ENCODE data around the gene JPH4. TPM values are rescaled to one million over a fixed set of nuclear protein-coding genes. Genes with fewer than 3 reads are reported as not detected.

The JPH4 gene
- total RNA-seq, 4 donors from 2014 or later, result 0.19 to 2.0 (median 1.2) TPM

DNA sequence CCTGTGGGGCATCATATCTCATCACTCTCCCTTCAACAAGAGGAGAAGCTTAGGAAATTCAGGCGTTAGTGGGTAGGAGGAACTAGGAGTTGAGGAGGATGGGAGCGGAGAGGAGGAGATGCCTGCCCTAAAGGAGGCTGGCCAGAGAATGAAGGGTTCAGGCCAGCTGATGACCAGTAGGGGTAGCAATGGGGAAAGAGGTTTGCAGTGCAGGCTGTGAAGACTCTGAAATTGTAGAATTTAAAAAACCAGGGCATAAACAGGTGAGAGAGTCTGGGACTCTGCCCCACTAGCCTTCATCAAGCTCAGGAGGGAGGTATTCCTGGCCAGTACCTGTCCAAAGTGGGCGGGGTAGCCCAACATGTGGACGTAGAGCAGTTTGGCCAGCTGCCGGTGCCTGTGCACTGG lies 11.8 kb downstream of the JPH4 start:
- TF ChIP-seq, protein P1, sequence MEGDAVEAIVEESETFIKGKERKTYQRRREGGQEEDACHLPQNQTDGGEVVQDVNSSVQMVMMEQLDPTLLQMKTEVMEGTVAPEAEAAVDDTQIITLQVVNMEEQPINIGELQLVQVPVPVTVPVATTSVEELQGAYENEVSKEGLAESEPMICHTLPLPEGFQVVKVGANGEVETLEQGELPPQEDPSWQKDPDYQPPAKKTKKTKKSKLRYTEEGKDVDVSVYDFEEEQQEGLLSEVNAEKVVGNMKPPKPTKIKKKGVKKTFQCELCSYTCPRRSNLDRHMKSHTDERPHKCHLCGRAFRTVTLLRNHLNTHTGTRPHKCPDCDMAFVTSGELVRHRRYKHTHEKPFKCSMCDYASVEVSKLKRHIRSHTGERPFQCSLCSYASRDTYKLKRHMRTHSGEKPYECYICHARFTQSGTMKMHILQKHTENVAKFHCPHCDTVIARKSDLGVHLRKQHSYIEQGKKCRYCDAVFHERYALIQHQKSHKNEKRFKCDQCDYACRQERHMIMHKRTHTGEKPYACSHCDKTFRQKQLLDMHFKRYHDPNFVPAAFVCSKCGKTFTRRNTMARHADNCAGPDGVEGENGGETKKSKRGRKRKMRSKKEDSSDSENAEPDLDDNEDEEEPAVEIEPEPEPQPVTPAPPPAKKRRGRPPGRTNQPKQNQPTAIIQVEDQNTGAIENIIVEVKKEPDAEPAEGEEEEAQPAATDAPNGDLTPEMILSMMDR (IDR thresholded peaks at IDR 0.05; ENCODE audit: low read depth), result no peak

GRCh38 chr14:23566112-23566777 lies 12.3 kb downstream of the JPH4 start:
- TF ChIP-seq, protein P1 (IDR thresholded peaks at IDR 0.05; ENCODE audit: low read depth), result no peak

- TF ChIP-seq, protein P1 (IDR thresholded peaks at IDR 0.05; ENCODE audit: low read depth), result no peak
Measured at GRCh38 chr14:23565626-23566025, 13.0 kb downstream of the JPH4 start.

- TF ChIP-seq, protein P1 (IDR thresholded peaks at IDR 0.05; ENCODE audit: low read depth), result no peak
Measured at GRCh38 chr14:23564876-23565275, 13.7 kb downstream of the JPH4 start.

- TF ChIP-seq, protein P1 (IDR thresholded peaks at IDR 0.05; ENCODE audit: low read depth), result no peak
Measured at GRCh38 chr14:23564181-23564812, 14.3 kb downstream of the JPH4 start.

DNA sequence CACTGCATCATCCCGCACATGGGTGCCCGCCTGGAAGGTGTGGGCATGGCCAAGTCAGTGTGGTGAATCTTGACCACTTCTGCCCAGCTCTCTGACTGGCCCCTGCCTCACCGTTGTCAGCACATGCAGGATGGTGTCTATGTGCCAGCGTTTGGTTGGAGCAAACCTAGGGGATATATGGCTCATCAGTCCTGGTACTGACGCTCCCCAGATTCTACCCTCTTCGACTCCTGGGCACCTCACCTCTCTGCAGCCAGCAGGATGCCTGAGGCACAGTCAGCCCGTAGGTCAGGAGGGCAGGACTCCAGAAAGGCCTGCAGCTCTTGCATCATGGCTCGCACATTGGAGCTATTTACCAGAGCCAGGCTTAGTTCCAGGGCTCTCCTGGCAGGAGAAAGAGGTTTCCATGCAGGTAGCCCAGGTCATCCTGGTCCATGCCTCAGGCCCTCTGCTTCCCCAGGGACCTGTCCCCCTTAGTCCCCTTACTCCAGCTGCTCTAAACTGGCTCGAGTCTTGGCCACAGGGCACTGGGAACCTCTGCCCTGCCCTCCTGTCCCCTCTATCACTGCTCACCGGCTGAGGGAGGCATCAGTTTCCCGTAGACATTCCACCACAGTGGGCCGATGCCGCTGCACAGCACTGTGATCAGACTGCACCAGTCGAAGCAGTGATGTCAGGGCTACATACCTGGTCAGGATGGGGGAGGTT lies 15.0 kb downstream of the JPH4 start:
- TF ChIP-seq, protein P1 (IDR thresholded peaks at IDR 0.05; ENCODE audit: low read depth), result no peak

- TF ChIP-seq, protein P1 (IDR thresholded peaks at IDR 0.05; ENCODE audit: low read depth), result no peak
Measured at GRCh38 chr14:23562822-23563472, 15.6 kb downstream of the JPH4 start.

All from subcutaneous adipose tissue (tissue), 4 donors.